ENCODE data around the gene RBMS1. TPM values are rescaled to one million over a fixed set of nuclear protein-coding genes. Genes with fewer than 3 reads are reported as not detected.
A peak's percentile ranks its signal among the peaks of the same experiment; 100 is the strongest.

RBMS1 gene
- total RNA-seq, 2 experiments from 2014 or later, result 35.8 to 38.6 TPM

DNA sequence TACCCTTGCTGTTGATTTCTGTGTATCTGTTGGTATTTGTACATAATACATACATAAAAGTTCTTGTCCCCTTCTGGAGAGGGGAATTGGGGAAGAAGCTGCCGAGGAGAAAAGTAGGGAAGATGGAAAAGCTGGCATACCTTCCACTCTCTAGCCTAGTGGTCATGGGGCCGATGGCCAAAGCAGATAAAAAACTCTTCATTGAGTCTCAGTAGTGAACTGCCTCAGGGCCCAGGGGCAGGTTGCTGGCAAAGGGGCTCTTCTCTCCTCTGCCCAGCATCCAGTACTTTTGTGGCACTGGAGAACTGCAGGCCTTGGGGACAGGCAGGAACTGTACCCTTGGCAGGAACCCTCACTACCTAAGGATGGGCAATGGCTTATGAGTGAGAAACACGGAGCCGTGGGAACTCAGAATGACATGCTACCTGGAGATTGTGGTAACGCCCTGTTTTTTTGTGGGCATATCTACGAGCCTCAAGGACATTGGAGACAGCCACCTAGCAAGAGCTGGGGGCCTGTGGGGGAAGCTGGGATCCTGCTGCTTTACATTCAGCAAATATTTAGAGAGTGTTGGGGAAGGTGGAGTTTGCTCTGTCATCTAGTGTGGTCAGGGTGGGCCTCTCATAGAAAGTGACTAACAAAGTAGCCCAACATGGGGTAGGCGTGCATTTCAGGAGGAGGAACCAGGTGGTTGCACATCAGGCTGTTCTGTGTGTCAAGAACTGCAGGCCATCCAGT, 270.9 kb downstream of the RBMS1 start:
- Mint-ChIP-seq H3K4me3 (no peak overlapping the region), H3K4me1 (ENCODE audit: low read depth) (peaks cover 44% of the 10 kb centered on the region)
- CTCF ChIA-PET, result interaction anchor here (1.0 kb wide), 1 partner anchor 179 kb away, joined by 3 read pairs; no protein-coding TSS in a partner anchor

More for the DNA sequence above, 270.9 kb downstream of the RBMS1 start:
- TF ChIP-seq, protein P1, sequence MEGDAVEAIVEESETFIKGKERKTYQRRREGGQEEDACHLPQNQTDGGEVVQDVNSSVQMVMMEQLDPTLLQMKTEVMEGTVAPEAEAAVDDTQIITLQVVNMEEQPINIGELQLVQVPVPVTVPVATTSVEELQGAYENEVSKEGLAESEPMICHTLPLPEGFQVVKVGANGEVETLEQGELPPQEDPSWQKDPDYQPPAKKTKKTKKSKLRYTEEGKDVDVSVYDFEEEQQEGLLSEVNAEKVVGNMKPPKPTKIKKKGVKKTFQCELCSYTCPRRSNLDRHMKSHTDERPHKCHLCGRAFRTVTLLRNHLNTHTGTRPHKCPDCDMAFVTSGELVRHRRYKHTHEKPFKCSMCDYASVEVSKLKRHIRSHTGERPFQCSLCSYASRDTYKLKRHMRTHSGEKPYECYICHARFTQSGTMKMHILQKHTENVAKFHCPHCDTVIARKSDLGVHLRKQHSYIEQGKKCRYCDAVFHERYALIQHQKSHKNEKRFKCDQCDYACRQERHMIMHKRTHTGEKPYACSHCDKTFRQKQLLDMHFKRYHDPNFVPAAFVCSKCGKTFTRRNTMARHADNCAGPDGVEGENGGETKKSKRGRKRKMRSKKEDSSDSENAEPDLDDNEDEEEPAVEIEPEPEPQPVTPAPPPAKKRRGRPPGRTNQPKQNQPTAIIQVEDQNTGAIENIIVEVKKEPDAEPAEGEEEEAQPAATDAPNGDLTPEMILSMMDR (IDR thresholded peaks at IDR 0.05), result no peak
- Mint-ChIP-seq H3K27me3 (peaks cover 11% of the 10 kb centered on the region), H3K36me3 (ENCODE audit: low read depth) (no peaks in the 10 kb centered on the region), H3K9me3 (no peaks in the 10 kb centered on the region), H3K27ac (no peak overlapping the region)
- ATAC-seq (no peak), DNase-seq (peak; percentile 25)
- POLR2A ChIA-PET, result no interaction called here
- intact Hi-C loops (cut with micrococcal nuclease), result no loop called here

Measured in activated CD8-positive, alpha-beta T cell treated with anti-CD3 and anti-CD28 coated beads for 36 hours (primary cell).